ENCODE data around the gene SYCP2.

The SYCP2 gene

DNA sequence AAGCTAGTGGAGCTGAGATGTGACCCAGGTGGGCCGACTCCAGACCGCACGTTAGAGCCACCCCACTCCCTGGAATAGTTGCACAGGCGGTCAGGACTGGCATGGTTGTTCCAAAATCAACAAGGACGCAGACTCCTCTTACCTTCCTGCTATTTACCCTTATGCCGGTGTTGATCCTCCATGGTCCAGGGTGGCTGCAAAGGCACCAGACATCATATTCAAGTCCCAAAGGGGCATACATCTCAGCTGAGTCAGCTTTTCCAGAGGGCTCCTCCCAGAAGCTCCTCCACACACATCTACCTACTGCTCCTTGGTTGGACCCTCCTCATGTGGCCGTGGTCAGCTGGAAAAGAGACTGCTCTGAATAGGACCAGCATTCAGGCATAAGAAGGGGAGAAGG lies 112.2 kb downstream of the SYCP2 start:
- peak; percentile 29 for DNase-seq

DNA sequence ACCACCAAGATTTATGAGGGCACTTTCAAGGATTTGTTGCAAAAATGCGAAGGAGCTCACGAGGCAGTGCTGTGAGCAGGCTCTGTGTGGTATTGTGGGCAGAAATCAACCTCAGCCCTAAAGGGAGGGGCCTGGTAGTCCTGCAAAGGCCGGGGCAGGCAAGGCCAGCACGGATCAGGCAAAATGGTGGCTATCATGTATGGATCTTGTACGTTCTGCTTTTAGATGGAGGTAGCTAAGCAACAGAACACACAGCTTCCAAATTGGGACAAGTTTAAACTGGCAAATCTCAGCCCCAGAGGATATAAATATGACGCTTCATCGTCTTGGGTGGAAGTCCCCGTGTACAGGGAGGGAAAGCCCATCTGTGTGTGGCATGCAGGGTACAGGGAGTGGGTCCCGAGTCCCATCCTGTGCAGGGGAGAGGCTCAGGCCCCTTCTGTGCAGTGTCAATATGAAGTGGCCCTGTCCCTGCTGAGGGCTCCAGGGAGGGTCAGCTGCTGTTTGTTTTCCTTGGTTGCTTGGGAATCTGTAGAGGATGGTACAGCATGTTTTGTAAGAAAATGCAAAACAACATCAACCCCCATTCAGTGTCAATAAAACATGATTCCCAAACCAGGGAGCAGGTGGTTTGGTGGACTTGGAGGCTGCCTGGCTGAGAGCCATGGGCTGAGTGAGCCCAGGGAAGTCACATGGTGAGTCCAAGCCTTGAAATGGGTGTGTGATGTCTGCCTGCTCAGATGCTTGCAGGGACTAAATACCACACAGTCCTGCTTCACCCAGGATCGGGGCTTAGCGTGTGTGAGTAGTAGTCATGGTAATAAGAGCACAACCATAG lies 113.0 kb downstream of the SYCP2 start:
- peak; percentile 29 for DNase-seq

DNA sequence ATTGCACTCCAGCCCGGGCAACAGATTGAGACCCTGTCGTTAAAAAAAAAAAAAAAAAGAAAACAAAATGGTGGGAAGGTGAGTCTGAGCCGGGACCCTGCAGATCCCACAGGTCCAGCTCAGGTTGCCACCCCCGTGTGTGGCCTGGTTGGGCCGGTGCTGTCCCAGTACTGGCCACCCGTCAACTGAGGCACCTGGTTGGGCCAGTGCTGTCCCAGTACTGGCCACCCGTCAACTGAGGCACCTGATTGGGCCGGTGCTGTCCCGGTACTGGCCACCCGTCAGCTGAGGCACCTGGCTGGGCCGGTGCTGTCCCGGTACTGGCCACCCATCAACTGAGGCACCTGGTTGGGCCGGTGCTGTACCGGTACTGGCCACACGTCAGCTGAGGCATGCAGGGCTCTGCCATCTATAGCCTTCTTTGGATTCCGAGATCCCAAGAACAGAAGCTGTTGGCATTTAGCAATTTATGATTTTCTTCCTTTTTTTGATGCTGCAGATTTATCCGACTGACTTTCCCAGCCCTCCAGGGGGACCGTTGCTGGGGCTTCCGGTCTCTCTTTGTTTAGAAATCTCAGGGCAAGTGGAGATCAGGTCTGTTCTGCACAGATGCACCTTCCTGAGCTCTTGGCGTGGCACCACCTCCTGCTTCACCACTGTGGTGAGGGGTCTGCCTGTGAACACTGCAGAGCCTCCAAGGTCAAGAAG lies 113.8 kb downstream of the SYCP2 start:
- DNase-seq, result peak; percentile 28

DNA sequence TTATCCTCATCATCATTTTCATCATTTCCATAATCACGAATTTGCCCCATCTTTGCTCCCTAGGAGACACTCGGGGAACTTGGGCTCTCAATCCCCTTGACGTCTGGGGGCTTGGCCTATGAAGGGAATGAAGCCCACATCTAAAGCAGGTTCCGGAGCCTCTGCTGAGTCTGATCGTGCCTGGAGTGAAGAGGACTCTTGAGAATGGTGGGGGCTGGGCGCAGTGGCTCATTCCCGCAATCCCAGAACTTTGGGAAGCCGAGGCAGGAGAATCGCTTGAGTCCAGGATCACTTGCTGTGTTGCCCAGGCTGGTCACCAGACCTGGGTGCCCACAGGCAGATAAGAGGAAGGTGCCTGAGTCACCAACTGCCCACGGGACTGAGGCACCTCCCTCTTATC lies 114.5 kb downstream of the SYCP2 start:
- peak; percentile 25 for DNase-seq

DNA sequence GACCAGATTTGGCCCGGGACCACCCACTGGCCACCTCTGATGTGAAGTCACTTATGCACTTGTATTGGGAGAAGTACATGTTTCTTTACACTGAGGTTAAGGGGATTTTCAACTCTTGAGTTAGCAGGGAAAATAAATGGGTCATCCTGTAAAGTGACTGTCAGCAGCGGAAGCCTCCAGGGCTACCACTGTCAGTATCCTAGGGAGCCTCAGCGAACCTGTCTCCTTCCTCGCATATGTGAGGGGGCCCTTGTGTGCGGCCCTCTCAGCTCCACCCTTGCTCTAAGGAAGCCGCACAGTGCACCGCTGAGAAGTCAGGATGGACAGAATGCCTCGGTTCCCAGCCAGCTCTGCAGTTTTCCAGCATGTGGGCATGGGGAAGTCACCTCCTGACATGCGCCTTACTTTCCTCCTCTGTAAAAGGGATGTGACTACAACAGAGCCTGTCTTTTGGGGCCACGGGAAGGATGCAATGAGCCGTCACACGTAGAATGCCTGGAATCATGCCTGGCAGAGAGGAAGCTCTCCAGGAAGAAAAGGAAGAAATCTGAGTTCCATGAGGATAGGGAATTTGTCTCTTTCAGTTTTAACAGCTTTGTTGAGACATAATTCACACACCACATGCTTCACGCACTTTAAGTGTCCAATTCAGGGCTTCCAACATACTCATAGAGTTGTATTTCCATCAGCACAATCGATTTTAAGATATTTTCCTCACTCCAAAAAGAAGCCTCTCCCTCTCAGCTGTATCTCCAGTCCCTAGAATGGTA lies 115.4 kb downstream of the SYCP2 start:
- DNase-seq, result peak; percentile 9

DNA sequence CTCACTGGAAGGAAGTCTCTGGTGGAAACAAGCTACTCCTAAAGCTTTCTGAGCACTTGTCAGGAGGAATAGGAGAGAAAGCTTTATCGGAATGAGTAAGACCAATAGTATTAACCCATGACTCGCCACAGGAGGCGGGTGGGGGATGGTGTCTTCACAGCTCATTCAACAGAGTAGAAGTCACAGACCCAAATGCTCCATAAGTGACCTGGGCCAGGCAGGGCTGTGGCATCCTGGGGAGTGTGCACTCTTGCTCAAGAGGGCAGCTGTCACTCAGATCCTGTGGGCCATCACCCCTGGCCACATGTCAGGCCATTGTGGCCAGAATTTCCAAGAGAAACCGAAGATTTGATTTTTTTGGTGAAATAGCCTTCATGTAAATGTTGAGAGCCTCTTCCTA lies 116.0 kb downstream of the SYCP2 start:
- DNase-seq, result peak; percentile 42

DNA sequence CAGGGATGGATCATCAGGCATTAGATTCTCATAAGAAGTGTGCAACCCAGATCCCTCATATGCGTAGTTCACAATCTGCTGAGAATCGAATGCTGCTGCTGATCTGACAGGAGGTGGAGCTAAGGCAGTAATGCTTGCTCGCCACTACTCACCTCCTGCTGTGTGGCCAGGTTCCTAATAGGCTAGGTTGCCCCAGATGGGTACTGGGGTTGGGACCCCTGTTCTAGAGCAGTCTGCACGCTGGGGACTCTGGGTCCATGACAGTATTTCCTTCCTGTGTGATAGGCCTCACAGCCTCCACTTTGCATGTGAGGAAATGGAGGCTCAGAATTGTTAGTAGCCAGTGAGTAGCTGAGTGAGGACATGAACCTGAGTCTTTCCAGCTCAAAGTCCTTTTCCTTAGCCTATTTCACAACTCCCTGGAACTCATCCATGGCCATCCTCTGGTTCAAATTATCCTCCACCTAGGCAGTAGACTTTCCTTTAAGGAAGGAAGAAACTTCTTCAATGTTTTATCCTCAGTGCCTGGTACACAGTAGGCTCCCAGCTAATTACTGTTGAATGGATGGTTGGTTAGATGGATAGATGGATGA lies 117.2 kb downstream of the SYCP2 start:
- peak; percentile 16 for DNase-seq

DNA sequence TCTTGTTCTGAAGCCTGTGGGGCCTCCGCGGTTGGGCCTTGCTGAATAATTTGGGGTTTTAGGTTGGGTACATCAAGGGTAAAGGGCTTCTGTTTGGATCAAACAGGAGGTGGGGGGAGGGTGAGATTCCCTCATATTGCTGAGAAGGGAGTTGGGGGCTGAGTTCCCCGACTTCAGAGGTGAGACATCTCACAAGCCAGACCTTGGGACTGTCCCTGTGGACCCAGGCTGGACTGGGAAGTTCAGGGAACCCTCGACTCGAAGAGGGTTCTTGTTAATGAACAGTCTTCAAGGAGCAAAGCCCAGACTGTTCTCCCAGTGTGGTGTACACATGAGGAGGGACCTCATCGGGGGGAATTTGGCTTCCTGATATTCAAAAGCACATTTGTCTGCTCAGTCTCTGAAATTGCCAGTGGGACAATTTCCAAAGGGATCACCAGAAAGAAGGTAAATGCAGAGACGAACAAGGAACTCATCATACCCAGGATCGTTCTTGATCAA lies 118.5 kb downstream of the SYCP2 start:
- DNase-seq, result peak; percentile 34

DNA sequence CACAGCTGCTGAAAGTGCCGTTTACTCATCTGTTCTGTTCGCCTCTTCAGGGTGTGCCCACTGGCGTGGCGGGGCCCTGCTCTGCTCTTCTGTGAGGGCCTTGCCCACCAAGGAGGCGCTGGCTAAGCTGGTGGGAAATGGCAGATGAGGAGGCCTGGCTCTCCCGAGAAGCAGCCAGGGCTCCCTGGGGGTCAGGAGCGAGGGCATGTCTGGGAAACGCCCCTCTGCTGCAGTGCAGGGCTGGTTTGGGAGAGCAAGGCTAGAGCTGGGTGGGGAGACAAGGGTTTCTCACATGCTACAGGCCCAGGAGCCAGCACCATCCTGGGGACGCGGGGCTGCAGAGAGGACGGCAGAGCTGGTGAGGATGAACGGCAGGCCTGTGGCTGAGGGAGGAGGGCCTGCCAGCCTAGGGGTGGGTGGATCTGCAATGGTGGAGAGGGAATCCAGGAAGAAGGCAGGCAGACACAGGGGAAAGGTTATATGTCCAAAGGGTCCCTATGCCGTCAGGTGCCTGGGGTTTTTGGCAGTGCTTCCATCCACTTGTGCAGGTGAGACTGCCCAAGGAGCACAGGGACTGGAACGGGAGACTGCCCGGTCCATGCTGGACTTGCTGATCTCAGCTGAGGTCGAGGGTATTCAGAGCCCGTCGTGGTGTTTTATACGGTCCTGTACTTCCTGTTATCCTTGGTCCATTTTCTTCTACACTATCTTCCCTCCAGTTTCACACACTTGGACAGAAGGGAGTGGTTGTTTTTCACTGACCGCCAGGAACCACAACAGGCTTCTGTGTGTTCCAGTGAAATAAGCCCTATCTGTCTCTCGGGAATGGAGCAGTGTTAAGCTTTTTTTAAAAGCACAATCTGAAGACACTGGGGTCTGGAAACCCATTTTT lies 119.2 kb downstream of the SYCP2 start:
- DNase-seq, result peak; percentile 48

Measured in islet precursor cell (in vitro differentiated cells).